Vagina (tissue), 2 donors: ENCODE measurements around the gene BEST3. TPM values are rescaled to one million over a fixed set of nuclear protein-coding genes. Genes with fewer than 3 reads are reported as not detected.

ENCODE experiments used
- DNase-seq, 2 donors: peaks; one replicate each; pipeline ENCODE4 v3.0.0-alpha.2; 2017; ENCODE audit errors: extremely low spot score in 2 of 2
- H3K27ac ChIP-seq: fragments of 200-600 bp; sonication (generic); one replicate; pipeline ENCODE4 v1.5.1; 2019
- H3K27me3 ChIP-seq: fragments of 200-600 bp; sonication (generic); one replicate; pipeline ENCODE4 v1.5.1; 2019
- H3K36me3 ChIP-seq, 2 donors: fragments of 200-600 bp; sonication (generic); one replicate each; pipeline ENCODE4 v1.5.1; 2017 to 2019
- H3K4me1 ChIP-seq: fragments of 200-600 bp; sonication (generic); one replicate; pipeline ENCODE4 v1.5.1; 2019
- H3K4me3 ChIP-seq, 2 donors: fragments of 200-600 bp; sonication (generic); 1 replicate in 1 of 2; 2 replicates in 1 of 2; pipeline ENCODE4 v1.5.1; 2016 to 2019
- H3K9me3 ChIP-seq: fragments of 200-600 bp; sonication (generic); one replicate; pipeline ENCODE4 v1.5.1; 2019
- CTCF ChIP-seq, 3 experiments: fragments of 450-650 bp in 2 of 3; fragments of 200-600 bp in 1 of 3; sonication (generic) in 1 of 3; IDR thresholded peaks; one replicate each; pipeline ENCODE4 v1.5.1; 2017 to 2019; ENCODE audit warnings: antibody characterized with exemption in 3 of 3, mild to moderate bottlenecking in 2 of 3, moderate library complexity in 2 of 3
- POLR2A ChIP-seq, 2 donors: fragments of 450-650 bp; IDR thresholded peaks; one replicate each; pipeline ENCODE4 v1.6.1; 2017; ENCODE audit warnings: antibody characterized with exemption in 2 of 2, mild to moderate bottlenecking in 2 of 2, moderate library complexity in 2 of 2
- POLR2AphosphoS5 ChIP-seq, 2 donors: sonication (generic); formaldehyde crosslinking; IDR thresholded peaks; one replicate each; pipeline ENCODE4 v1.9.0; 2017; ENCODE audit warnings: antibody characterized with exemption in 2 of 2, mild to moderate bottlenecking in 2 of 2, low read depth in 1 of 2; ENCODE audit not compliant: insufficient read depth in 1 of 2
- intact Hi-C: fragments of 100-400 bp; cut with DNase I; formaldehyde crosslinking; loops from one replicate; pipeline ENCODE4 v1.15.1; 2023
- total RNA-seq: library from RNA; depleted of rRNA; stranded (reverse); fragments of >200 nt; gene quantifications from one replicate; pipeline ENCODE4 v1.2.3, GENCODE V29; 2016

Gene BEST3
- total RNA-seq, 1 donor from 2014 or later, result not detected

GRCh38 chr12:69701826-69702225 is 2.7 kb upstream of the BEST3 start:
- no peak overlapping the region for H3K4me3 ChIP-seq
- H3K9me3 ChIP-seq, result no peaks in the 10 kb centered on the region
- TF ChIP-seq POLR2A (IDR thresholded peaks at IDR 0.05) (no peak), CTCF (IDR thresholded peaks at IDR 0.05) (no peak), POLR2AphosphoS5 (IDR thresholded peaks at IDR 0.05; ENCODE audit: insufficient read depth in 1 of 2, low read depth in 1 of 2) (no peak)
- no peak overlapping the region for H3K27ac ChIP-seq
- intact Hi-C loops, result no loop called here
- DNase-seq, result no peak
- H3K27me3 ChIP-seq, result no peaks in the 10 kb centered on the region
- no peaks in the 10 kb centered on the region for H3K4me1 ChIP-seq
- H3K36me3 ChIP-seq, result no peaks in the 10 kb centered on the region

GRCh38 chr12:69698054-69698453 is 1.0 kb downstream of the BEST3 start:
- Histone ChIP-seq H3K27ac (no peak overlapping the region), H3K27me3 (no peaks in the 10 kb centered on the region), H3K4me1 (no peaks in the 10 kb centered on the region), H3K36me3 (no peaks in the 10 kb centered on the region), H3K9me3 (no peaks in the 10 kb centered on the region), H3K4me3 (no peak overlapping the region)
- TF ChIP-seq POLR2AphosphoS5 (IDR thresholded peaks at IDR 0.05; ENCODE audit: insufficient read depth in 1 of 2, low read depth in 1 of 2) (no peak), CTCF (IDR thresholded peaks at IDR 0.05) (no peak), POLR2A (IDR thresholded peaks at IDR 0.05) (no peak)
- intact Hi-C loops, result no loop called here
- DNase-seq, result no peak

- intact Hi-C loops, result no loop called here
- TF ChIP-seq POLR2A (IDR thresholded peaks at IDR 0.05) (no peak), CTCF (IDR thresholded peaks at IDR 0.05) (no peak), POLR2AphosphoS5 (IDR thresholded peaks at IDR 0.05; ENCODE audit: insufficient read depth in 1 of 2, low read depth in 1 of 2) (no peak)
- no peaks in the 10 kb centered on the region for H3K9me3 ChIP-seq
- no peaks in the 10 kb centered on the region for H3K27me3 ChIP-seq
- DNase-seq, result no peak
- no peaks in the 10 kb centered on the region for H3K36me3 ChIP-seq
- no peak overlapping the region for H3K27ac ChIP-seq
- peaks cover 2% of the 10 kb centered on the region for H3K4me1 ChIP-seq
- no peak overlapping the region for H3K4me3 ChIP-seq
Observed at GRCh38 chr12:69694123-69694522, 5.0 kb downstream of the BEST3 start.

DNA sequence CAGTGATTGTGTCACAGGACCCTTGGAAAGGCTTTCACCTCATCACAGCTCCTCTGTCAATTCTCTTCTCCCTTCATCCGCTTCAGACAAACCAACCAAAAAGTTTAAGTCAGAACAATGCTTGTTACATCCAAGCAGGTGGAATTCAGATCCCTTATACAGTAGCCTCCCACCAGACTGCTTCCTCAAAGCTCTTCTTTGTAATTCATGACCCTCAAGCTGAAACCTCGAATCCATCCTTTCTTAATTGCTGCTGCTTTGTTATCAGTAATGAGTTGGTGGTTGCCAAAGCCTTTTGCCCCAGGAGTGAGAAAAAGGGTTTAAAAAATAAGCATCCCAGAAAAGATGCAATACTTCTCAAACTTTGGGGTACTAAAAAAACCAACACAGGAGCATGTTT is 9.5 kb downstream of the BEST3 start:
- Histone ChIP-seq H3K36me3 (no peaks in the 10 kb centered on the region), H3K27ac (no peak overlapping the region), H3K4me1 (peaks cover 8% of the 10 kb centered on the region), H3K9me3 (no peaks in the 10 kb centered on the region), H3K4me3 (no peak overlapping the region), H3K27me3 (no peaks in the 10 kb centered on the region)
- TF ChIP-seq POLR2A (IDR thresholded peaks at IDR 0.05) (no peak), CTCF (IDR thresholded peaks at IDR 0.05) (no peak), POLR2AphosphoS5 (IDR thresholded peaks at IDR 0.05; ENCODE audit: insufficient read depth in 1 of 2, low read depth in 1 of 2) (no peak)
- DNase-seq, result no peak
- intact Hi-C loops, result no loop called here

DNA sequence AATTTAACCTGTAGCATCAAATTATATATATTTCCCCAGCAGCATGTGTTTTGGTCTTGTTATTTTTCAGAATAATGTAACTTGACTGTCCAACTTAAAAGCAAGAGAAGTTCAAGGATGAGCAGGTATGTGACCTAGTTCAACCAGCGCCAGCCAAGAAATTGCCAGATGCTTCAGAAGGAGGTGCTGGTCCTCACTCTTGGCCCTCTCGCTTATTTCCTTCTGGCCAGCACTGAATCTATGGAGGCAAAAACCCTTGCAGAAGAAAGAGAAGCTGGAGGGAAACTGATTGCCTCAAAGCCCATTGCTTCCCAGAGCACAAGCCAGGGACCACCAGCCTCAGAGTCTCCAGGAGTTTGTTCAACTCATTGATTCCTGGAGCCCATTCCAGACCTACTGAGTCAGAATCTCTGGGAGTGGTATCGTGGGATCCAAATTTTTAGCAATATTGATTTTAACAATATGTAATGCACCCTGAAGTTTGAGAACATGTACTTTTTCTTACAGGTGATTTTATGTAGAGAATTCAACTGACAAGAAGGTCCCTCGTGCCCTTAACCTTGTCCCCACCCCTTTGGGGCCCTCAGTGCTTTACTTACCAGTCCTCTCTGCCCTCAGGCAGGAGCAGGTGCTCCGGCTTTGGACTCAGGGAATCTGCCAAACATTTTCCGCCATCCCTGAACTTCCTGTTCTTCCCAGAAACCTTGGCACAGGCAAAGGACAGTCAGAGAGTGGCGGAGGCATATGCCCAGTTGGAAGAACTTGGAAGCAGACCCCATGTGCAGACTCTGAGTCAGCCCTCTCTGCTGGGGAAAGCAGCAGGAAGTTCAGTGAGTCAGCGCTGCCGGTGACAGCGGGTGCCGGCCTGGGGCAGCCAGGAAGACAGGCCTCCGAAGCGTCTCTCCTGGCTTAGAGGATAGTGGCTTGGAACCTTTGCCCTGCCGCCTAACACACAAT is 10.4 kb downstream of the BEST3 start:
- intact Hi-C loops, result no loop called here
- H3K9me3 ChIP-seq, result no peaks in the 10 kb centered on the region
- peaks cover 8% of the 10 kb centered on the region for H3K4me1 ChIP-seq
- H3K4me3 ChIP-seq, result no peak overlapping the region
- H3K27ac ChIP-seq, result no peak overlapping the region
- no peaks in the 10 kb centered on the region for H3K36me3 ChIP-seq
- no peaks in the 10 kb centered on the region for H3K27me3 ChIP-seq
- DNase-seq, result no peak
- peak; percentile 41 to 65 for TF ChIP-seq POLR2AphosphoS5 (IDR thresholded peaks at IDR 0.05; ENCODE audit: insufficient read depth in 1 of 2, low read depth in 1 of 2)
- TF ChIP-seq POLR2A (IDR thresholded peaks at IDR 0.05), result no peak
